ENCODE measurements around the gene CFAP20.

CFAP20 gene

GRCh38 chr16:58123896-58124600 lies 5.1 kb downstream of the CFAP20 start:
- no peak for DNase-seq

DNA sequence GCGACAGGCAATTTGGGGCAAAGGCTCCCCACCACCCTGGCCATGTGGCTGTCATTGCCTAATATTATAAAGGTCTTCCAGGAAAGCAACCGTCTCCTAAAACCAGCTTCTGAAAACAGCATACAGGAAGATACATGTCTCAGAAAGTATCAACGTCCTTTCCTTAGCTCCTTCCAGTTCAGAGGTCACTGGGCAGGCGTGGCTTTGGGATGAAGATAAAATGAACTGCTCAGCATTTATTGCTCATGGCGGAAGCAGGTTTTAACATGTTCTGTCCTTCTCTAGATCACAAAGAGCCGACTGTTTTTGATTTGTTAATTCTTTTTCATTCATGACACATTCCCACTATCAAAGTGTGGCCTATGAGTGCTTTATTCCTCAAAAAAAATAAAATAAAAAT lies 8.0 kb downstream of the CFAP20 start:
- DNase-seq, result no peak

DNA sequence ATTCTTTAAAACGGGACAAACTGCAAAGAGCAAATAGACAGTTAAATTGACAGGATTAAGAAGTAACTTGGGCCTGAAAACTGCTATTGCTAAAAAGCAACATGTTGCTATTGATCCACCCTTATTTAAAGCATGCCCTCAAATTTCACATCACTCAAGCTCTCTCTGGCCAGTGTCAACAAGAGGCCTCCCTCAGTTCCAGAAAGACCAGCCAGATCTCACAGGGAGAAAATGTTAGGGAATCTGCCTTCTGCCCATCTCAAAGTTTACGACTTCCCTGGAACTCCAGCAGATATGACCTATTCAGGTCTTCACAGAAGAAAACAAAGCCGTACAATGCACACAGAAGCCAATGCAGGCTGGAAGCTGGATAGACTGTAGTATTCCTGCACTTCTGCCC lies 8.9 kb downstream of the CFAP20 start:
- DNase-seq, result no peak

- DNase-seq, result no peak
These were observed 9.7 kb downstream of the CFAP20 start for GRCh38 chr16:58119509-58119845.

DNA sequence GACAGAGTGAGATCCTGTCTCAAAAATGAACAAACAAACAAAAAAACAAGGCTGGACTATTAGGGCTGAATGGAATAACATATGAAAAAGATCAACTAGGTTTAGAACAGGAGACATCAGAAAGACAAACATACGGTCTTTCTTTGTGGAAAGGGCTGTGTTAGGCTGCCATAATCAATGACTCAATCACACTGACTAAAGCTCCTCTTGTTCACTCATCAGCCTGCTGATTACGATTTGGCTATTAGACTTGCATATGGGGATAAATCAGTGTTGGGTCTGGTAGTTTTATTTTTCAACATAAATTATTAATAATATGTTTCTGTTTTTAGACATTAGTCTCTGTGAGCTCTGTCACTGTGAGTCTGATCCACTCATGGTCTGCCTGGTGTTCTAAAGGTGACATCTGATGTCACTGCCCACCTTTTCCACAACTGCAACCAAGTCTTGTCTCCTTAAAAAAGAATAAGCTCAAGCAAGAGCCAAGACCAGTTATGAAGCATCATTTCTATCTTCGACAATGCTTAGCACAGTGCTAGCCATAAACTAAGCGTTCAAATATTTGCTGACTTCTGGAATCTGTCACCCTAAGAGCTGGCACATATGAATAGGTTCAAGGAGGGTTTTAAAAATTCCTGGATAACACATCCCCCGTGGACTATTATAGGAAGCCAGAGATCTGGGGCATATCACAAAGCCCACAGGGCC lies 10.2 kb downstream of the CFAP20 start:
- DNase-seq, result no peak

DNA sequence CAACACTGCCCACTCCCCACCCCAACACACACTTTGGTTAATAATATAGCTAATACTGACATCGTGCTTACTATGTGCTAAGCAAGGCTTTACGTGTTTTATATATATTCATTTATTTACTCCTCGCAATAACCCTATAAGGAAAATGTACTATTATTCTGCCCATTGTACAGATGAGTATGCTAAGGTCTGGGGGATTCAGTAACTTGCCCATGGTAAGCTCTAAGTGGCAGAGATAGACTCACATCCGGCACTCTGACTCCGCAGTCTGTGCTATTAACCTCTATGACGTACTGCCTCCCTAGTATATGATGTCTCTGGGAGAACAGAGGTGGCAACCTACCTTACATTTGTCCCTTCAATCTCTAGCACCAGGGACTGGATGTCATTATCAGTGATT lies 12.7 kb downstream of the CFAP20 start:
- DNase-seq, result no peak

- DNase-seq, result no peak
These were observed 13.1 kb downstream of the CFAP20 start for GRCh38 chr16:58116081-58116480.

DNA sequence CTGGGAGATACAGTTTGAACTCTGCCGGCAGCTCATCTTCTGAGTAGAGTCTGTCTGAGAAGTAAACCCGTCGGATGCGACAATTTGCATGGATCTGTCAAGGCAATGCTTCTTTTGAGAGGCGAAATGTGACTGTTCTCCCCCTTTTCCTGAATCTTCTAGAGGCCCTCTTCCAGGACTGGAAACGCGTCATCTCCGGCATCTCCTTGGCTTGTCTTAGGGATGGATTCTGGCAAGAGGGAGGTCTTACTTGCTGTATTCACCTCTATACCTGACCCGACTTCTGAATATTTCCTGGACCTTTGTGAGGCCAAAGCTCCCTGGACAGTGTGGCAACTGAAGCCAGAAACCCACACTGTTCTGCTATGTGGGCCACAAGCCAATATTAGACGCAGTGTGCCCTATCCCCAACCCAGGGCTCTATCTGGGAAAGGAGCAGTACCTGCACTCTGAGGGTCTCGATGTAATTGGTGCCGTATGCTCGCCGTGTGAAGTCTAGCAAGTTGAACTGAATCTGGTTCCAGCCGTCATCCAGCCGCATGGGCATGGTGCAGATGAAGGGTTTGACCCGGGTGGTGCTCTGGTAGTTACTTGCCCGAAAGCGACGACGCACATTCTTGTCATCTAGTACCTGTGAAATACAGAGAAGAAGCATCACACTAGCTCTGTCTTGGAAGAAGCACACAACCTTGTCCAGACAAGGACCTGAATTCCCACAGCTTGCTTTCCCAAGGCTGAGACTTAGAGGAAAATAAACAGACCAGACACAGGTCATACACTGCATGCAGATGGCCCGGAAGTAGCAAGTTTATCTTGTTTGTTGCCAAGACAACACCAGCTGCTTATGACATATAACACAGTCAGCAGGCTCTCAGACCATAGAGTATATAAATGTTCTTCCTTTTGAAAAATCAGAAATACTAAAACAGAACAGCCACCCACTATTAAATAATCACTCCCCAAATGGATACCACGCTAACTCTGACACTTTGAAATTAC lies 14.1 kb downstream of the CFAP20 start:
- DNase-seq, result no peak

- no peak for DNase-seq
These were observed 17.9 kb downstream of the CFAP20 start for GRCh38 chr16:58111302-58111627.

DNA sequence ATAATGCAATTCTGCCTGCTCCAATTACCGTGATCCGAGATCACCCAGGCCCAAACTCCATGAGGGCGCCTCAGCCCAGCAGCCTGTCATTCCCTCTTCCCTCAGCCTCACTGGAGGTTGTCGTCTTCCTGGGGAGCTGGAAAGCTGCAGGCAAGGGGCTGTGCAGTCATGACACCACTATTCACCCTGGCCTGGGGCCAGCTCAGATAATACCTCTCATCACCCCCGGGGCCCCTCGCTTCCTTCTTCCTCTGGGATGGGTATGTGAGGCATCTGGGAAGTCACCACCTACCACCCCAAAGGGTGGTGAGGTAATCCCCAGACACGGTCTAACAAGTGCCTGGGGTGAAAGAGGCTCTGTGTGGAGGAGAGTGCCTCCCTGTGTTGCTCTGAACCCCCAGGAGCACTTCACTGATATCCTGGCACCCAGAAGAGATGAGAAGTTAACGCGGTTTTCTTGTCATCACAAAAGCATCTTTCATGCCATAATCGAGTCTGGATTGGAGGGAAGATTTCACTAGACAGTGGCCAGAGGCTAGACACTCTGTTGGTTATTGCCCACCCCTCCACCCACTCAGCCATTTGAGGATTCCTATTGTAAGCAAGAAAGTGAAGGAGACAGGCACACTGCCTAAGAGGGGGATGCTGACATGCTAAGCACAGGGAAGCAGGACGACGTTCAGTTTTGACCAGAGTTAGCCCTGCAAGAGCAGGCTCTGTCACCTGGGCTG lies 18.4 kb downstream of the CFAP20 start:
- no peak for DNase-seq

DNA sequence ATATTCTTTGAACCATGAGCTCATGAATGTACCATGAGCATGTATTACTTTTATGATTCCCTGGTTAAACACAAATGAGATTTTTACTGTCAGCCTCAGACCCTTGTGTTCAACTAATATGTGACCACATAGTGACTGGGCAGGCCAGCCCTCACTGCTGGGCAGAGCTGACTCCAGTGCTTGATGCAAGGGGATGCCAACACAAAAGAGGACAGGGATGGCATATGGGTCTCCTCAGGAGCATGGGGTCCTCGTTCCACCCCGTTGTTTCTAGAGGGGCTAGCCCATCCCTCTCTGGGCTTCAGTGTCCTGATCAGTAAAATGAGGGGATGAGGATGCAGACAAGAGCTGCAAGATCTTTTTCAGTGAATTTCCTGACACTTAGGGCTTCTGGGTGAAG lies 19.3 kb downstream of the CFAP20 start:
- no peak for DNase-seq

- no peak for DNase-seq
These were observed 19.9 kb downstream of the CFAP20 start for GRCh38 chr16:58109330-58109729.

GRCh38 chr16:58107709-58108108 lies 21.5 kb downstream of the CFAP20 start:
- DNase-seq, result no peak

DNA sequence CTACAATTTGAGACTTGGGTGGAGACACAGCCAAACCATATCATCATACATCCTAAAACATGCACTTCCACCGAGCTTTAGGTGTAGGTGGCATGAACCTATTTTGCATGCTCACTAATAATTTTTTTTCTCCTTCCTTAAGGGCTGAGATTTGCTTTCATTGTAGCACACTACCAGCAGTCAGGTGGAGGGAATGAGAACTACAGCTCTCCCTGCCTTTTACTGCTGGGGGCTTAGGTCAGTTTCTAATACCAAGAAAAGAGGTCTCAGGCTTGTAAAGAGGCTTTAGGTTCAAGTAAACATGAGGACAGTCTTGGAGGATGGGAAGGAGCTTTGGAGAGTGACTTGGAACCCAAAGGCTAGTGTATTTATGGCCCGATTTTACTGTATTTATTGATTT lies 22.0 kb downstream of the CFAP20 start:
- no peak for DNase-seq

GRCh38 chr16:58105631-58106030 lies 23.6 kb downstream of the CFAP20 start:
- DNase-seq, result no peak

DNA sequence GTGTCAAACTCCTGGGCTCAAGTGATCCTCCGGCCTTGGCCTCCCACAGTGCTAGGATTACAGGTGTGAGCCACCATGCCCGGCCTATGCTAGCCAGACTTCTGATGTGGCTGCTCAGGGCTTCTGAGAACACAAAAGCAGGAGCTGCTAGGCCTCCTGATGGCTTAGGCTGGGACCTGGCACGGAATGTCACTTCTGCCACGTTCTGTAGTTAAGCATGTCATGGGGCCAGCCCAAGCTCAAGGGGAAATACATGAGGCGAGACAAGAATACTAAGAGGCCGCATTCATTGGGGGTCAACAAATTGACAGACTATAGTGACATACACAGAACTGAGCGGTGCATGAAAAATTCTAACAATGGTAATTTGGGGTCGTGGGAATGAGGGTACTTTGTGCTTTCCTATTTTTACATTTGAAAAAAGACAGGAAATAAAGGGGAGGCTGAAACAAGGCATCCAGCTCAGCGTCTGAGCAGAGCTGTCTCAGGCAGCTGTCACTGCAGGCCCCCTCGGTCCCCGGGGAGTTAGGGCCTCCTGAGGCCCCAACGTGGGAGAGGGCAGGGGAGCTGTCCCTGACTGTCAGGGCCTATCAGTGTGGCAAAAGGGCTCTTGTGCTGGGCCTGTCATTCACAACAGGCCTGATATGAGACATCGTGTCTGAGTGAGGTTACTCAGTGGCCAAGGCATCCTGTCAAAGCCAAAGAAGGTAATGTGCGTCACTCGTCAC lies 26.4 kb downstream of the CFAP20 start:
- no peak for DNase-seq

DNA sequence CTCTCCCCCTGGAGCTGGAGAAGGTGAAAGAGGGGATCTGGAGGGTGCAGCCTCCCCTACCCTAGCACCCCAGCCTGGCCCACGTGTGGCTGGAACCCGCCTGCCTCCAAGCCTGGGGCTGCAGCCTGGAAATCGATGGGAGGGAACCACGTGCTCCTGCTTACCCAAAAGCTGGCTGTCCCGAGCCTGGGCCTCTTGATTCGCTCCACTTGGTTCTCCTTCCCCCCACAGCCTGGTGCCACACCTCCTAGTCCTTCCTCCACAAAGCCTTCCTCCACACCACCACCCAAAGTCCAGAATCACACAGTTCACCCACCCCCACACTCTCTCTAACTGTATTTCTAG lies 29.3 kb downstream of the CFAP20 start:
- no peak for DNase-seq

DNA sequence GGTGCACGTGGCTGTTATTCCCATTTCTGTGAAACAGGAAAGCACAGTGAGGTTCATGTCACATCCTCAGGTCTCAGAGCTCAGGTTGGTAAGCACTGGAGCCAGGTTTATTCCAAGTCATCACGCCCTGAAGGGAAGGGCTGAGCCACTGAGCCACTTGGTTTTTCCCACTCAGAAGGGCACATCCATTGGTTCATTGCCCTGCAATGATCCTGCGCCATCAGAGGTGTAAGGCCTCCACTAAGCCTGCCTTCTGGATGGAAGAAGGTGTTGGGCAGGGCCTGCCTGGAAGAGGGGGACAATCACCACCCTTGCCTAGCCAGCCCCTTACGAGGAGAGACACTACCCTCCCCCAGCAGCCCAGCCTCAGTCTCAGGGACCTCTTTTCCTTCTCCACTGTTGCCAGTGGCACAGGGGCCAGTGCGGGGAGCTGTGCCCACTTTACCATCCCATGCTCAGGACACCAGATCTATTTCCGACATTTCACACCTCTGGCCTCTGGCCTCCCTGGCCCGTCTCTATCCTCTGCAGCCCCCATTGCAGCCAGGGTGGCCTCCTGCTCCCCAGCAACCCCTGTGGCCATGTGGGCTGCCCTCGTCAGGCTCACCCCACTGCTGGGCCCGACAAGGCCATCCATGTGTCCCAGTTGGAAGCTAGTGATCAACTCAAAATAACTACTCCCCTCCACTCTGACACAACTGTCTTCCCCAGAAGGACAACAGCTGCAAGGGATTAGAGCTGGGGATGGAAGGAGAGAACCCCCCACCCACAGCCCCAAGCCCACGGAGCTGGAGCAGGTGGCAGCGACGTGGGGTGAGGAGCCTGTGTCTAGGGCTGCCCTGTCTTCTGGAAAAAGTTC lies 29.9 kb downstream of the CFAP20 start:
- no peak for DNase-seq

GRCh38 chr16:58098207-58099096 lies 30.7 kb downstream of the CFAP20 start:
- DNase-seq, result no peak

DNA sequence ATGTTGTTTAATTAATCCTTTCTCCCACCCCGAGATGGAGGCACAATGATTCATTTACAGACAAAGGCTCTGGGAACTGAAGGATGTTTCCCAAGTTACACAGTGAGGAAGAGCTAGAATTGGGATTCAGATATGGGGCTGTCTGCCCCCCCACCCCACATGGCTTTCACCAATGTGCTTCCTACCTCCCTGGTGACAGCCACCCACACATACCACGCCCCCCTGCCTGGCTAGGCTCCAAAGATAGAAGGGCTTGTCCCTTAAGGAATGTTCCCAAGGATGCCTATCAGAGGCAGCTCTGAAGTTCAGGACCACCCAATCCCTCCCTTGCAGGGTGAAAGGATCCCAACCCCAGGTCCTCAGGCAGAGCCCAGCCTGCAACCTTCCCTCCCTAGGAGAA lies 32.9 kb downstream of the CFAP20 start:
- DNase-seq, result no peak

Data from activated CD4-positive, CD25-positive, alpha-beta regulatory T cell (primary cell).